Effector CD4-positive, alpha-beta T cell (primary cell): ENCODE data around the gene CDH4.

Experiments used
- DNase-seq: peaks from one replicate; pipeline ENCODE4 v3.0.0-alpha.2; 2020

Gene CDH4

GRCh38 chr20:61683721-61684120, 431.7 kb downstream of the CDH4 start:
- no peak for DNase-seq

DNA sequence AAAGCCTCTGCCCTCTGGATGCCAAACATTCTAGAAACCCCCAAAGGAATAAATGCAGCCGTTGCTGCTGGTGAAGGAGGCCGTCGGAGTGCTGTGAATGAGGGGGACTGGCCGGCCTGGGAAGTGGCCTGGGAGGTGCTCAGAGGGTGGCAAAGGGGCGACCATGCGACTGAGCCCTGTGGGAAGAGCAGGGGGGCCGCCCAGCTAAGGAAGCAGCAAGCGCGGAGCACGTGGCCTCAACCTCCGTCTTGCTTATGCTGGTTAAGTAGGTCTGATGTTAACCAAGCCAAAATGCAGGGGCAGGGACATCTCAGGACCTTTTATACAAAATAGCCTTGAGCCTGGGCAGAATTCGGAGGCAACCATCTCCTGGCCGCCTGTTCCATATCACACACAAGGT, 432.1 kb downstream of the CDH4 start:
- no peak for DNase-seq

DNA sequence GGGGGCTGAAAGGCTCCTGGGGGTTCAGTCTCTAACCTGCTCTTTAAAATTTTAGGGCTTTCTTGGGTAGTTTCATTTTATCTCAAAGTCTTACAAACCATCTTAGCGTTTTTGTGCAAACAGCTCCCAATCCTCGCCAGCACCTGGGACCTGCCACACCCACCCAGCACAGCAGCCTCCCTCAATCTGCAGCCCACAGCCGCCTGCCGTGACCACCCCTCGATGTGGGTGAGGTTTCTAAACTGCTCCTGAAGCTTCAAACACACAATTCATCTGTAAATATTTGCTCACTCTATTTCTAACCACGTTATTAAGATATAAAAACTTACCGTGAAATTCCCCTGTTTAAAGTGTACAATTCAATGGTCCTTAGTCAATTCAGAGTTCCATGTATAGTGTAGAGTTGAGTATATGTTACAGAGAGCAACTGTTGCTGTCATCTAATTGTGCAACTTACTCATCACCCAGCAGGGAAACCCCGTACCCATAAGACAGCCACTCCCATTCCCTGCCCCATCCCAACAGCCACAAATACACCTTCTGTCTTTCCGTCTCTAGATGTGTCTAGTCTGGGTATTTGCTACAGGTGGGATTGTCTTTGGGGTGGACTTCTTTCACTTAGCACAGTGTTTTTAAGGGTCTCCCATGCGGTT, 432.6 kb downstream of the CDH4 start:
- DNase-seq: no peak

DNA sequence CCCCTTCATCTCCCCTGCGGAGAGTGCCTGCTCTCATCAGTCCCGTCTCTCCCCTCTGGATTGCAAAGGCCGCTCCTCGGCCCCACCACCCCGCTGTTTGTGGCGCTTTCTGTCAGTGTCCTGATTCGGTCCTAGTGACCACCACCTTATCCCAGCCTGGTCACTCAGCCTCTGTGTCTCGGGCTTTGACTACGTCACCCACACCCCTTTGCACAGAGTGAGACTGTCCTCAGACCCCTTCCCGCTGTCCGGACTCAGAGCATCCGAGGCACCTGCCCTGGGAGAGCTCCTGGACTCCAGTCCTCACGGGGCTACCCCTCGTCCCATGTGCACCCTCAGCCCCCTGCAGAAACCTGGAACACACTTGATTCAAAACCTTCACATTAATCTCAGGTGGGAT, 433.4 kb downstream of the CDH4 start:
- no peak for DNase-seq

GRCh38 chr20:61686051-61686936, 434.2 kb downstream of the CDH4 start:
- no peak for DNase-seq

- no peak for DNase-seq
Observed at GRCh38 chr20:61688411-61688810, 436.4 kb downstream of the CDH4 start.

- no peak for DNase-seq
Observed at GRCh38 chr20:61690150-61690549, 438.1 kb downstream of the CDH4 start.

GRCh38 chr20:61690993-61691838, 439.2 kb downstream of the CDH4 start:
- no peak for DNase-seq

DNA sequence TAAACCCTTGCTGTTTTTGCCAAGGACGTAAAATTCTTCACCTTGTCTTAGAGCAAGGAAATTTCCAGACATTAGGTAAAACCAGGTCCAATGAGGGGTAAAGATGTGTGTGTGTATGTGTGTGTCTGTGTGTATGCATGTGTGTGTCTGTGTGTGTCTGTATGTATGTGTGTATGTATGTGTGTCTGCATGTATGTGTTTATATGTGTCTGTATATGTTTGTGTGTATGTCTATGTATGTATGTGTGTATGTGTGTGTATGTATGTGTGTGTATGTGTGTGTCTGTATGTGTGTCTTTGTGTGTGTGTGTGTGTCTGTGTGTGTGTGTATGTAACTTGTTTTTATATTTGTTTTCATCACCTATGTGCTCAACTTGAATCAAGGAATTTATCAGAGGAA, 439.9 kb downstream of the CDH4 start:
- DNase-seq: no peak

DNA sequence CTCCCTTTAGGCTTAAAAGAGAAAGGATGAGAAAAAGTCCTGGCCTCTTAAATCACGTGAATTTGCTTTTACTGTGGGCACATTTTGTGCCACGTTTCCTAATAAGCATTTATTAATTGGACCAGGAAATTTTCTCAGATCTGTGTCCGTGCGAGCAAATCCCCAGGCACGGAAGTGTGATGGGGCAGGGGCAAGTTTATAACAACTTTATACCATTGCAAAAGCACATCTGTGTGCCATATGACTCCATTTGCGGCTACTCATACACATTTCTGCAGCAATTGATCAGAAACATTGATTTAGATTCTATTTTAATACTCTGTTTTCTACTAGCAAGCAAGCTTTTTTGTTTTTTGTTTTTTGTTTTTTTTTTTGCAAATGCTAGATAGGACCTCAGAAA, 440.4 kb downstream of the CDH4 start:
- no peak for DNase-seq

GRCh38 chr20:61693055-61693600, 441.1 kb downstream of the CDH4 start:
- DNase-seq: no peak

GRCh38 chr20:61694682-61695081, 442.6 kb downstream of the CDH4 start:
- no peak for DNase-seq

- DNase-seq: no peak
Observed at GRCh38 chr20:61695741-61696140, 443.7 kb downstream of the CDH4 start.

- no peak for DNase-seq
Observed at GRCh38 chr20:61696181-61696735, 444.2 kb downstream of the CDH4 start.

- DNase-seq: no peak
Observed at GRCh38 chr20:61697666-61698597, 445.9 kb downstream of the CDH4 start.

- DNase-seq: no peak
Observed at GRCh38 chr20:61698598-61699494, 446.8 kb downstream of the CDH4 start.

DNA sequence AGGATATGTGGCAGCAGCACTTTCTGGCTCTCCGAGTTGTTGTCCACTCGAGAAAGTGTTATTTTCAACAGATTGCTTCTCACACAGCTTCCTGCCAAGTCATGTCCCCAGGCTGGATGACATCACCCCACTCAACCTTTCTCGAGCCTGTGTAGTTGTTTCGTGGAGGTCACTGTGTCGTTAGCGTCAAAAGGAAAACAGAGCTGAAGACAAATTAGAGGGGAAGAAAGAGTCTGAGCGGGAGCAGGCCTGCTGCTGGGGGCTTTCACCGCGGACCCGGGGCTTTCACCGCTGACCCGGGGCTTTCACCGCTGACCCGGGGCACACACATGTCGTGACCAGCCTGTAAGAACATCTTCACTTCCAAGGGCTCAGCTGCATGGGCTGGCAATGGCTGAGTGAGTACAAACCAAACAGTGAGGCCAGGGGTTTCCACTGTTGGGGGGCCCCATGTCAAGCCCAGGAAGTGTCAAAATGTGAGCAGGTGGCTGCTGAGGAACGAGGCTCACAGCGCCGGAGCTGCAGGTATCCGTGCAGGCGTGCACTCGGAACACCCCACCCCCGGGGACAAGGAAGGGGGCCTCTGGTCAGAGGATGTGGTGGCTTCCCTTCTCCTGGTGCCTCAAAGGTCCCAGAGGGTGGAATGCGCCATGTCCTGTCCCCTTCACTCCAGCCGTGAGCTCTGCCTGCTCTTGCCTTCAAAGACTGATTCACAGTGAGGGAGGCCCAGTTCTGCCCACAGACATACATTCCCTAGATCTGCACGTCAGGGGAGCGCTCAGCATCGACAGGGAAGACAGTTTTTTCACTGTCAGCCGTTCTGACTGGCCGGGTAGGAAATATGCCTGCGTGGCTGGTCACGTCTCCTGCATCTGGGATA, 447.7 kb downstream of the CDH4 start:
- DNase-seq: no peak

DNA sequence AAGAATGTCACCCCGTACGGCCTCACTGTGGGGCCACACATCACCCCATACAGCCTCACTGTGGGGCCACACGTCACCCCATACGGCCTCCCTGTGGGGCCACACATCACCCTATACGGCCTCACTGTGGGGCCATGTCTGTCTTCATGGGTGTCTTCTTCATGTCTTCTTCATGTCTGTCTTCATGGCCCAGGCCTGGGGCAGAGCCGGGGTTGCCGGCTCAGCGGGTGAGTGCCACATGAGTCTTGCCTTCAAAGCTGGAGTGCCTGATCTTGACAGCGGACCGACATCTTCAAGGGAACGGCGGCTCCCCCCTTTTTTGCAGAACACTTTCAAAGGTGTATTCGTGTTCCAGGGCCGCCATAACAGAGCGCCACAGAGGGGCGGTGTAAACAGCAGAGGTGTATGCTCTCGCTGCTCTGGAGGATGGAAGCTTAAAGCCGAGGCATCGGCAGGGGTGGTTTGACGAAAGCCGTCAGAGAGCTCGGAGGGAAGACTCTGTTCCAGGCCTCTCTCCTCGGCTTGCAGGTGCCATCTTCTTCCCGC, 448.6 kb downstream of the CDH4 start:
- DNase-seq: no peak

DNA sequence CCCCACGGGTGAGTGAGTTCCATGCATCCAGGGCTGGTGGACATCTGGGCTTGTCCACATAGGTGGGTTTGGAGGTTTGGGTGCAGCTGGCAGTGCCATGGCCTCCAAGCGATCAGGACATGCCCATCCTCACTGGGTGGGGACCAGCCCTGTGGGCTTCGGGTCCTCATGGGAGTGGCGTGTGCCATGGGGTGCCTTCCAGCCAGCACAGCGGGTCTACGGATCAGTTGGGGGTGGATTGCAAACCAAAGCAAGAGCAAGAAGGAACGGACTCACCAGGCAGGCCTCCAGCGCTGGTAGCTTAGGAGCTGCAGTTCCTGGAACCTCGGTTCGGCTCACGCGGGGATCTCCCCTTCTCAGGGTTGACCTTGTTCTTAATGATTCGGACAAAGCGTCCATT, 449.3 kb downstream of the CDH4 start:
- no peak for DNase-seq
